Measurements from ENCODE around the gene ERCC2.
"Not testable (repeated sequence)": the region's sequence is repeated elsewhere in the genome, so short reads cannot be mapped to it uniquely, and the experiment has no call there.

The ERCC2 gene

DNA sequence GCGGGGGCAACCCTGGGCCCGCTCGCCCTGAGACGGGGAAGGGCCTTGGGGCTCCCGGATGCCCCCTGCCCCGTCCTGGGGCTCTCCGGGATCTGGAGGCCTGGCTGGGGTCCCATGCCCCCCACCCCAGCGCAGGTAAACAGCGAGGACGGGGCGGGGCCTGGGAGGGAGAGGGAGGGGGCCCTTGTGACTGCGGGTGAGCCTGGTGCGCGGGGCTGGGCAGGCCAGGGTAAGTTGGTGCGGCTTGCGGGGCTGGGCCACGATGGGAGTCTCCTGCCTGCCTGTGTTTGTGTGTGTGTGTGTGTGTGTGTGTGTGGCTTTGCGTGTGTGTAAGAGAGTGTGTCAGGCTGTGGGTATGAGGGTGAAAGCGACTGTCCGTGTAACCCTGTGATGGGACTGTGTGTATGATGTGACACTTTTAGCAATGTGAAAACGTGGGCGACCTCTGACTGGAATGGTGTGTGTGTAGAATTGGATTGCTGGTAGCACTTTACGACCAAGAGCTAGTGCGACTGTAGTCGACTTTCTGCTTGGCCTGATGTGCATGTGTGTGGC is 29.4 kb downstream of the ERCC2 start:
- Mint-ChIP-seq H3K27ac (no peak overlapping the region), H3K9me3 (no peaks in the 10 kb centered on the region), H3K4me3 (no peak overlapping the region), H3K27me3 (peaks cover 31% of the 10 kb centered on the region), H3K36me3 (ENCODE audit: low read depth) (no peaks in the 10 kb centered on the region), H3K4me1 (peaks cover 3% of the 10 kb centered on the region)
- DNase-seq = no peak
- ATAC-seq = peak; percentile 6

DNA sequence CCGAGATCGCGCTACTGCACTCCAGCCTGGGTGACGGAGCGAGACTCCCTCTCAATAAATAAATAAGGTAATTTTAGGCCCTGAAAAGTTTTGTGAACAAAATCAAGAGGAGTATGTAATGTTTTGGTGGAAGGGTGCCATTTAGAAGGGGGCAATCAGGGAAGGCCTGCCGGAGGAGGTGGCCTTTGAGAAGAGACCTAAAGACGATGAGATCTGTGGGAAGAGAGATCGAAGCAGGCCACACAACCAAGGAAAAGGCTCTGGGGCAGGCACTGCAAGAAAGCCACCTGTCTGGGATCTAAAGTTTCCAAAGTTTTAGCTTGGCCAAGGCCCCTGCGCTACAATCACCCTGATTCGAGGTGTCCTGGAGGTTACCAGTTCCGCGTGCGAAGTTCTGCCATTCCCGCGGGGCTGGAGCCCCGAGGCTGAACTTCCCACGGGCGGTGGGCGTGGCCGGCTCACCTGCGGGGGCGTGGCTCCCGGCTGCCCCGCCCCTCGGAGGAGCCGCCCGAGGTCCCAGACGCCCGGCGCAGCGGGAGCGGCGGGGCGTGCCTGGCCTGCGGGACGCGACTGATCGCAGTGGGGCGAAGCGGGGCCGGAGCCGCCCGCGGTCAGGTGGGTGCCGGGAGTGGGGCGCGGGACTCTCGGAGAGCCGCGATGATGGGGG is 30.0 kb downstream of the ERCC2 start, which contains the start of gene KLC3:
KLC3 (plus strand) TSS at position 519 of the 667 bp plus-strand sequence. CDS start 4,792 bp downstream, outside the sequence.
- Mint-ChIP-seq H3K4me3 (peak within 1 kb of the TSS; percentile 30), H3K27ac (no peak within 1 kb of the TSS), H3K4me1 (peaks cover 3% of the 10 kb centered on the region), H3K36me3 (ENCODE audit: low read depth) (no peaks in the 10 kb centered on the region), H3K9me3 (no peaks in the 10 kb centered on the region), H3K27me3 (peaks cover 28% of the 10 kb centered on the region)
- DNase-seq = peak; percentile 44
- ATAC-seq = no peak

DNA sequence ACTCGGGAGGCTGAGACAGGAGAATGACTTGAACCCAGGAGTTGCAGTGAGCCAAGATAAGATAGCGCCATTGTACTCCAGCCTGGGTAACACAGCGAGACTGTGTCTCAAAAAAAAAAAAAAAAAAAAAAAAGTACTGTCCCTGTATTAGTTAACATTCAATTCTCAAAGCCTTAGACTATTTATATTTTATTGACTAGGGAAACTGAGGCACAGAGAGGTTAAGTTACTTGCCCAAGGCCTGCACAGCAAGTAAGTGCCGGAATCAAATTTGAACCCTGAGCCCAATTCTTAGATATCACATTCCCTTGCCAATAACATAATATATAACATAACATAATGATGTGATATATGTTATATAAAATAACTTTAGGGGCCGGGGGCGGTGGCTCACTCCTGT is 30.7 kb downstream of the ERCC2 start:
- DNase-seq = no peak
- H3K27ac Mint-ChIP-seq = no peak overlapping the region
- peaks cover 3% of the 10 kb centered on the region for H3K4me1 Mint-ChIP-seq
- no peak overlapping the region for H3K4me3 Mint-ChIP-seq
- H3K27me3 Mint-ChIP-seq = peaks cover 25% of the 10 kb centered on the region
- no peaks in the 10 kb centered on the region for H3K36me3 Mint-ChIP-seq (ENCODE audit: low read depth)
- no peak for ATAC-seq
- no peaks in the 10 kb centered on the region for H3K9me3 Mint-ChIP-seq

DNA sequence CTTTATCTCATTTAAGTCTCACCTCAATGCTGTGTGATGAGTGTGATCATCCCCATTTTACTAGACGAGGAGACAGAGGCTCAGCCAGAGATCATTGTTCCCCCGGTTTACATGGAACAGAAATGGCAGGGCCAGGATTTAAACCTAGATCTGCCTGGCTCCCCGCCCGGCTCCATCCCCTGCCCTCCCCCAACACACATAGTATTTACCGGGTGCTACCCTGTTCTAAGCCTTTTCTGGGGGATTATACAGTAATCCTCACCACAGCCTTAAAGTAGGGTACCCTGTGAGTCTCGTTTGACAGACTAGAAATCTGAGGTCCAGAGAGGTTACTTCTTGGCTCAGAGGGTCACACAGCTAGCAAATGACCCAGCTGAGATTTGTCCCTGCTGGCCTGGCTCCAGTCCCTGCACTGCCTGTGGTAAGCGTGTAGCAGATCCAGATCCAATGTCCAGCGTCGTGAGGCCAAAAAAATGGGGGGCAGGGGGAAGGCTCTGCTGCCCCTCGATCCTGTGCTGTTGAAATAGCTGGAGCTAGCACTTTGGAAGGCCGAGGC is 33.6 kb downstream of the ERCC2 start:
- H3K9me3 Mint-ChIP-seq = no peaks in the 10 kb centered on the region
- peaks cover 3% of the 10 kb centered on the region for H3K4me1 Mint-ChIP-seq
- no peak for ATAC-seq
- no peak overlapping the region for H3K4me3 Mint-ChIP-seq
- no peak overlapping the region for H3K27ac Mint-ChIP-seq
- DNase-seq = no peak
- no peaks in the 10 kb centered on the region for H3K36me3 Mint-ChIP-seq (ENCODE audit: low read depth)
- peaks cover 21% of the 10 kb centered on the region for H3K27me3 Mint-ChIP-seq

DNA sequence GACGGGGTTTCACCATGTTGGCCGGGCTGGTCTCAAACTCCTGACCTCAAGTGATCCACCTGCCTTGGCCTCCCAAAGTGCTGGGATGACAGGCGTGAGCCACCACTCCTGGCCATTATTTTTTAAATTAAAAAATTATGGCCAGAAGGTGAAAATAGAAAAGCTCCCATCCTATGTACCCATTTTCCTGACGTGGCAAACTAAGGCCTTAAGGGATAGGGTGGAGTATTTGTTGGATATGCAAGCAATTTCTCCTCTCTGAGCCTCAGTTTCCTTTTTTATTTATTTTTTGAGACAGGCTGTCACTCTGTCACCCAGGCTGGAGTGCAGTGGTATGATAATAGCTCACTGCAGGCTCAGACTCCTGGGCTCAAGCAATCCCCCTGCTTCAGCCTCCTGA is 35.5 kb downstream of the ERCC2 start:
- H3K36me3 Mint-ChIP-seq (ENCODE audit: low read depth); H3K27ac Mint-ChIP-seq; DNase-seq; H3K9me3 Mint-ChIP-seq; H3K4me3 Mint-ChIP-seq; H3K4me1 Mint-ChIP-seq; ATAC-seq: not testable (repeated sequence)
- H3K27me3 Mint-ChIP-seq = peaks cover 19% of the 10 kb centered on the region

DNA sequence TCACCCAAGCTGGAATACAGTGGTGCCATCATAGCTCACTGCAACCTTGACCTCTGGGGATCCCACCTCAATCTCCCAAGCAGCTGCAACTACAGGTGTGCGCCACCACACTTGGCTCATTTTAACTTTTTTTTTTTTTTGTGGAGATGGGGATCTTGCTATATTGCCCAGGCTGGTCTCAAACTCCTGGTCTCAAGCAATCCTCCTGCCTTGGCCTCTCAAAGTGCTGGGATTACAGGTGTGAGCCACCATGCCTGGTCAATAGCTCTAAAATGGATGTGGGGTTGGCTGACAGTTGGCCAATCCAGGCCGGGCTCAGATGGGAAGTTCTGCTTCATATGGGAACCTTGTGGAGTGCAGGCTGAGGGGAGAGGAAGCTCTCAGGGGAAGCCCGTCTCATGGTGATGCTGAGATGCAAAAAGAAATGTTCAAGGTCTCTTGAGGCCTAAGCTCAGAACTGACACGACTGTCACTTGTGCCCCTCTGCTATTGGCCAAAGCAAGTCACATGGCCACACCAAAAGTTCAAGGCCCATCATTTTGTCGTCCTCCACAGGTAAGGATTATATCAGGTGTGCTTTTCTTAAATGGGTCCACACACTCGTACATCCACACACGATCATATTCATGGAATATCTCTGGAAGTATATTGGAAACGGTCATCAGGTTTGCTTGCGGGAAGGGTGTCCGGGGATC is 36.6 kb downstream of the ERCC2 start:
- H3K27ac Mint-ChIP-seq = no peak overlapping the region
- DNase-seq (no peak), ATAC-seq (no peak)
- H3K36me3 Mint-ChIP-seq (ENCODE audit: low read depth) = no peaks in the 10 kb centered on the region
- no peaks in the 10 kb centered on the region for H3K9me3 Mint-ChIP-seq
- H3K4me1 Mint-ChIP-seq = no peaks in the 10 kb centered on the region
- peaks cover 14% of the 10 kb centered on the region for H3K27me3 Mint-ChIP-seq
- no peak overlapping the region for H3K4me3 Mint-ChIP-seq

DNA sequence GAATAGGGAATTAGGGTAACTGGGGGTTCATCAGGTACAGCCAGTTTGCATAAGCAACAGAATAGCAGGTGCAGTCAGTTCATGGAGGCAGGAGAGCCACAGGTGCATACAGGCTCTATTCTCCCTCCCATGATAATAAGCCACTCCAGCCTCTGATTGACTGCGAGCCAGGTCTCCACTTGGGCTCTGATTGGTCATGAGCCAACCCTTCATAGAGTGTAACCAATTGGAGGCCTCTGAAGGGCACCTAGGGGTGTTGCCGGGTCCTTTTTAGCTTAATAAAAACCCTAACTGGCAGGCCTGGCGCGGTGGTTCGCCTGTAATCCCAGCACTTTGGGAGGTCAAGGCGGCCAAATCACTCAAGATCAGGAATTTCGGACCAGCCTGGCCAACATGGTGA is 39.0 kb downstream of the ERCC2 start:
- no peaks in the 10 kb centered on the region for H3K36me3 Mint-ChIP-seq (ENCODE audit: low read depth)
- H3K4me3 Mint-ChIP-seq = no peak overlapping the region
- peaks cover 1% of the 10 kb centered on the region for H3K4me1 Mint-ChIP-seq
- no peak overlapping the region for H3K27ac Mint-ChIP-seq
- no peaks in the 10 kb centered on the region for H3K9me3 Mint-ChIP-seq
- DNase-seq (no peak), ATAC-seq (no peak)
- peaks cover 17% of the 10 kb centered on the region for H3K27me3 Mint-ChIP-seq

DNA sequence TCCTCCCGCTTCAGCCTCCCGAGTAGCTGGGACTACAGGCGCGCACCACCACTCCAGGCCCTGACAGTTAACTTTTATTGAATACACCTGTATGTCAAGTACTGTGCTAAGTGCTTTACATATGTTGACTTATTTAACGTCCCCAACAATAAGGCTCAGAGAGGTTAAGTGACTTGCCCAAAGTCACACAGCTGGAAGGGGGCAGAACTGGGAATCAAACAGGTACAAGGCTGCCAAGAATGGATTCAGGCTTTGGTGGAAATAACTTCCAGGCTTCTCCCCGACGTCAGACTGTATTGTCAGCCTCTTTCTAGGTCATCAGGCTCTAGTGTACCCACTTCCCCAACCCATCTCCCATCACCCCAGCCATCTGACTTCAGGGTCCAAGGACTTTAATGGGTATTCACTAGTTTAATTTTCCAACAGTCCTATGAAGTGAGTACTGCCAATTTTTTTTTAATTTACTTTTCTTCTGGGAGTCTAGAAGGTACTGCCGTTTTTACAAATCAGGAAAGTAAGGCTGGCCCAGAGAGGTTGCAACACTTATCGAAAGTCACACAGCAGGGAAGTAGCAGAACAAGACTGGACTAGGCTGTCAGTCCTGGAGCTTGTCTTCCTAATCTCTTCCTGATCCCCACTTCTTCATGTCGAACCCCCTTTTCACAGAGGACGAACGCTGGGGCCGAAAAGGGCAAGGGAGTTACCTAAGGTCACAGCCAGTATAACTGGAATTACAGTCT is 42.8 kb downstream of the ERCC2 start:
- Mint-ChIP-seq H3K27me3 (peaks cover 31% of the 10 kb centered on the region), H3K4me3 (no peak overlapping the region), H3K9me3 (no peaks in the 10 kb centered on the region), H3K4me1 (peaks cover 3% of the 10 kb centered on the region), H3K36me3 (ENCODE audit: low read depth) (no peaks in the 10 kb centered on the region), H3K27ac (no peak overlapping the region)
- DNase-seq (no peak), ATAC-seq (no peak)

DNA sequence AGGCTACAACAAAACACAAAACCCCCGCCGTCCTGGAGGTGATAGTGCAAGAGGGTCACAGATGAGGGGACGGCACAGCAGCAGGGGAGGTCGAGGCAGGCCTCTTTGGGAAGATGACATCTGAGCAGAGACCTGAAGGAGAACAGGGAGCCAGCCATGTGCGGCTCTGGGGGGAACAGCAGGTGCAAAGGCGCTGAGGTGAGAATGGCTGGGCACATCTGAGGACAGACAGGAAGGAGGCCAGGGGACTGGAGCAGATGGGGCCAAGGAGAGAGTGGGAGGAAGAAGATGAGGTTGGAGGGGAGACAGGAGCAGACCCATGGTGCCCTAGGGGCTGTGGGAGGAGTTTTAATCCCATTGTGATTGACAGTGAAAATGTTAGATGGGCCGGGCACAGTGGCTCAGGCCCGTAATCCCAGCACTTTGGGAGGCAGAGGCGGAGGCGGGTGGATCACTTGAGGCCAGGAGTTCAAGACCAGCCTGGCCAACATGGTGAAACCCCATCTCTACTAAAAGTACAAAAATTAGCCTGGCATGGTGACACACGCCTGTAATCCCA is 45.9 kb downstream of the ERCC2 start:
- H3K4me1 Mint-ChIP-seq = peaks cover 3% of the 10 kb centered on the region
- DNase-seq (no peak), ATAC-seq (no peak)
- H3K9me3 Mint-ChIP-seq = no peaks in the 10 kb centered on the region
- H3K36me3 Mint-ChIP-seq (ENCODE audit: low read depth) = no peaks in the 10 kb centered on the region
- H3K27ac Mint-ChIP-seq = no peak overlapping the region
- H3K27me3 Mint-ChIP-seq = peaks cover 35% of the 10 kb centered on the region
- H3K4me3 Mint-ChIP-seq = no peak overlapping the region

DNA sequence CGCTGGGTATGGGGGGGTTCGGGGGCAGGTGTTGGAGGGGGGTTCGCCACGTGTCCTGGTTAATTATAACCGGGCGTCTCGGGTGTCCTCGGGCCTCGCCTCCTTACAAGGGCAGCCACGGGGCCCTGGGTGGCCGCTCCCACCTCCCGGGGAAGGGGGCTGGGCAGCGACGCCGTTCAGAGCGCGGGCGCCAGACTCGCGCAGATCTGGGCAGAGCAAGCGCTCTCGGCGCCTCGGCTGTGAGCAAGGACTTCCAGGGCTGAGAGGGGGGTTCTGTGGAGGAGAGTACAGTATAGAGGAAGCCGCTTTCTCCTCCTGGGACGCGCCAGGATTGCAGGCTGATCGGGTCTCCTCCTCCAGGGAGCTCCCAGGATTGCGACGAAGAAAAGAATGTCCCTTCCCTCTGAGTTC is 46.7 kb downstream of the ERCC2 start:
- Mint-ChIP-seq H3K4me1 (peaks cover 3% of the 10 kb centered on the region), H3K27ac (no peak overlapping the region), H3K36me3 (ENCODE audit: low read depth) (no peaks in the 10 kb centered on the region), H3K27me3 (peaks cover 39% of the 10 kb centered on the region), H3K9me3 (no peaks in the 10 kb centered on the region), H3K4me3 (no peak overlapping the region)
- ATAC-seq (no peak), DNase-seq (no peak)

DNA sequence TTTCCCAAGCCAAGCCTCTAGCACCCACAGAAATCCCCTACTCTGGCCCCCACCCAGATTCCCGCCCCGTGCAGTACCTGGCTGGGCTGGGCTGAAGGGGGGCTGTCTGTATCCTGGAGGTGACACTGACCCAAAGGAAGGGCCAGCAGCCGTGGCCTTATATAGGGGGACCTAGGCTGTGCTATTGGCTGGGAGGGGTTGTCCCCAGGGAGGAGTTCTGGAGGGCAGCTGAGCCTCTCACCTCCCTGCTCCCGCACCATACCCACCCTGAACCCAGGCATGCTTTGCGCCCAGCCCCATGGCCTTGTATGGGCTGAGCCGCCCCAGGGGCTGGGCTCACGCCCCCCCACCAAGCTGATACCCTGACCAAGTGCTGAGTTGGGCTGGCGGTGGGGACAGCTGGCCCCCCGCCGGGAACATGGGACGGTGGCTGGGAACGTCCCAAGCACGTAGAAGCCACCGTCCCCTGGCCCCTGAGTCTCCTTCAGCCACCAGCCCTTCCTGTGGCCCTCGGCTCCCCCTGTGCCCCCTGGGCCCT is 47.6 kb downstream of the ERCC2 start, which contains the start of gene CKM:
CKM (minus strand) TSS at position 132 of the 538 bp plus-strand sequence. CDS start 3,162 bp downstream, outside the sequence.
- no peaks in the 10 kb centered on the region for H3K36me3 Mint-ChIP-seq (ENCODE audit: low read depth)
- H3K9me3 Mint-ChIP-seq = no peaks in the 10 kb centered on the region
- no peak for DNase-seq
- peaks cover 3% of the 10 kb centered on the region for H3K4me1 Mint-ChIP-seq
- no peak within 1 kb of the TSS for H3K4me3 Mint-ChIP-seq
- peaks cover 39% of the 10 kb centered on the region for H3K27me3 Mint-ChIP-seq
- H3K27ac Mint-ChIP-seq = no peak within 1 kb of the TSS
- ATAC-seq = no peak

DNA sequence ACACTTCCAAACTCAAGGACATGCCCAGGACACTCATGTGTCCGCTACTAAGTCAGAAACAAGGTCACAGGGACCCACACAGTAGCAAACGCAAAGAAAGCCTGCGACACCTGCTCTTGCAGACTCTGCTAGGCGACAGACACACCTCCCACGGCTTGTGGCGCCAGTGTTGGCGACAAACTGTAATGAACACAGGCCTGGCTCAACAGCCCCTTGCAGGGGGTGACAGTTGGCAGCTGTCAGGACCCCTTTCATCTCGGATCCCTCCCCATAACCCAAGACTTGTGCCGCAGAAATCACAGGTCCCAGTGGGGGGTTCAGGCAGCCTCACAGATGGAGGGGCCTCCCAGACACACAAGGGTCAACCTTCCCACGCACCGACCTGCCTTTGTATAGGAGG is 48.1 kb downstream of the ERCC2 start:
- peaks cover 44% of the 10 kb centered on the region for H3K27me3 Mint-ChIP-seq
- no peak overlapping the region for H3K4me3 Mint-ChIP-seq
- peaks cover 3% of the 10 kb centered on the region for H3K4me1 Mint-ChIP-seq
- H3K9me3 Mint-ChIP-seq = no peaks in the 10 kb centered on the region
- no peaks in the 10 kb centered on the region for H3K36me3 Mint-ChIP-seq (ENCODE audit: low read depth)
- H3K27ac Mint-ChIP-seq = no peak overlapping the region
- DNase-seq (no peak), ATAC-seq (no peak)

DNA sequence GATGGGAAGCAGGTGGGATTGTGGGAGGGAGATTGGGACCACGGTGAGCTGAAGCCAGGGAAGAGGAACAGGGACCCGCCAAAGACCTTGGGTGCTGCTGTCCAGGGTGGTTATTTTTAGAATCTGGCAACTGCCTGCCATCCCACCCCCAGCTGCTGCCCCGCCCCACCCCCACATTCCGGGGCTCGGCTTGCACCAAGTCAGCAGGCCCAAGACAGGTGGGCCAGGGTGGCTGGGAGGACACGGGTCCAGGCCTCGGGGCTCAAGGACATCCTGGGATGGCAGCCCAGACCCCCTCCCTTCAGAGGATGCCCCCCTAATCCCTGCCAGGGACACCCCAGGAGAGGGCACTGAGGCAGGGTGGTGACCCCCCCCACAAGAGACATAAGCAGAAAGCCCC is 48.5 kb downstream of the ERCC2 start:
- no peaks in the 10 kb centered on the region for H3K9me3 Mint-ChIP-seq
- no peaks in the 10 kb centered on the region for H3K36me3 Mint-ChIP-seq (ENCODE audit: low read depth)
- peaks cover 44% of the 10 kb centered on the region for H3K27me3 Mint-ChIP-seq
- DNase-seq (no peak), ATAC-seq (no peak)
- H3K27ac Mint-ChIP-seq = no peak overlapping the region
- H3K4me1 Mint-ChIP-seq = peaks cover 3% of the 10 kb centered on the region
- H3K4me3 Mint-ChIP-seq = no peak overlapping the region
